B cell (primary cell): Measurements from ENCODE around the gene CRB3.

Experiments
- EZH2 ChIP-seq: IDR thresholded peaks from 2 replicates; pipeline ENCODE4 v1.6.1; 2012; ENCODE audit warnings: borderline replicate concordance, low read depth, mild to moderate bottlenecking, moderate library complexity, low read length; ENCODE audit not compliant: insufficient read depth, poor library complexity, severe bottlenecking
- TF ChIP-seq, protein P1 (sequence below): fragments of 200-600 bp; IDR thresholded peaks from one replicate; pipeline ENCODE4 v1.8.0; 2022; ENCODE audit warnings: antibody characterized with exemption, mild to moderate bottlenecking

DNA sequence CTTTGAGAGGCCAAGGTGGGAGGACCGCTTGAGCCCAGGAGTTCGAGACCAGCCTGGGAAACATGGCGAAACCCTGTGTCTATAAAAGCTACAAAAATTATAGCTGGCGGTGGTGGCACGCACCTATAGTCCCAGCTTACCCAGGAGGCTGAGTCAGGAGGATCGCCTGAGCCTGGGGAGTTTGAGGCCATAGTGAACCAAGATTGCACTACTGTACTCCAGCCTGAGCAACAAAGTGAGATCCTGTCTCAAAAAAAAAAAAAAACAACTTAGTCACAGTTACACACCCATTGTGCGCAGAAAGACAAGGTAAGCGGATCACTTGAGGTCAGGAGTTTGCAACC is 18.2 kb downstream of the CRB3 start:
- TF ChIP-seq, protein P1, sequence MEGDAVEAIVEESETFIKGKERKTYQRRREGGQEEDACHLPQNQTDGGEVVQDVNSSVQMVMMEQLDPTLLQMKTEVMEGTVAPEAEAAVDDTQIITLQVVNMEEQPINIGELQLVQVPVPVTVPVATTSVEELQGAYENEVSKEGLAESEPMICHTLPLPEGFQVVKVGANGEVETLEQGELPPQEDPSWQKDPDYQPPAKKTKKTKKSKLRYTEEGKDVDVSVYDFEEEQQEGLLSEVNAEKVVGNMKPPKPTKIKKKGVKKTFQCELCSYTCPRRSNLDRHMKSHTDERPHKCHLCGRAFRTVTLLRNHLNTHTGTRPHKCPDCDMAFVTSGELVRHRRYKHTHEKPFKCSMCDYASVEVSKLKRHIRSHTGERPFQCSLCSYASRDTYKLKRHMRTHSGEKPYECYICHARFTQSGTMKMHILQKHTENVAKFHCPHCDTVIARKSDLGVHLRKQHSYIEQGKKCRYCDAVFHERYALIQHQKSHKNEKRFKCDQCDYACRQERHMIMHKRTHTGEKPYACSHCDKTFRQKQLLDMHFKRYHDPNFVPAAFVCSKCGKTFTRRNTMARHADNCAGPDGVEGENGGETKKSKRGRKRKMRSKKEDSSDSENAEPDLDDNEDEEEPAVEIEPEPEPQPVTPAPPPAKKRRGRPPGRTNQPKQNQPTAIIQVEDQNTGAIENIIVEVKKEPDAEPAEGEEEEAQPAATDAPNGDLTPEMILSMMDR = no peak
- TF ChIP-seq EZH2 = no peak
